HG02884 (cell line): ENCODE results near the gene CCL23.
"Not testable (repeated sequence)": the region's sequence is repeated elsewhere in the genome, so short reads cannot be mapped to it uniquely, and the experiment has no call there.

Source experiments
- ATAC-seq: cut with Tn5 transposase; IDR thresholded peaks from one replicate; pipeline ENCODE4 v1.9.1; 2021; ENCODE audit warnings: mild to moderate bottlenecking, moderate library complexity; ENCODE audit not compliant: unreplicated experiment

CCL23 gene

DNA sequence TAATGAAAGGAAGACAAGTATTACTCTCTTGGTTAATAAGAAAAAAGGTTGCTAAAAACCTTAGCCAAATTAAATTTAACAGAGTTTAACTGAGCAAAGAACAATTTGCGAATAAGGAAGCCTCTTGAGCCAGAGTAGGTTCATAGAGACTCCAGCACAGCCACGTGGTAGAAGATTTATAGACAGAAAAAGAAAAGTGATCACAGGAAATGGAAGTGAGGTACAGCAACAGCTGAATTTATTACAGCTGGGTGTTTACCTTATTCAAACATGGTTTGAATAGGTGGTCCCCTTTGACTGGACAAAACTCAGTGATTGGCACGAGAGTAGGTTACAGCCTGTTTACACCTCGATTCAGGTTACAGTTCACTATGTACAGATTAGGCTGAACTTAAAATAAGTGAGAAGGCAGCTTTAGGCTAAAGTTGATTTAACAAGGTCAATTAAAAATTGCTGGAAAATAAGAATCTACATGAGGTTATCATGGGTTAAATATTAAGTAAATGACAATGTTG is 13.1 kb downstream of the CCL23 start:
- ATAC-seq = no peak

DNA sequence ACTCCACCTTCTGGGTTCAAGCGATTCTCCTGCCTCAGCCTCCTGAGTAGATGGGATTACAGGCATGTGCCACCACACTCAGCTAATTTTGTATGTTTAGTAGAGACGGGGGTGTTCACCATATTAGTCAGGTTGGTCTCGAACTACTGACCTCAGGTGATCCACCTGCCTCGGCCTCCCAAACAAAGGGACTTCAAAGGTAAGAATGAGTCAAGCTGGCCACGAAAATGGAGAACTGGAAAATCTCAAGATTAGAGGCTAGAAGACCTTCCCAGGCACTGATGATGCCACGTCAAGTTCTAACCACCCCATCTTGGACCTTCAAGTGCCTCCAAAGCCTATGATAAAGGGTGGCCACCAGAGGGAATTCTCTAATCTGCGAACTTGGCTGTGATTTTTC is 15.1 kb downstream of the CCL23 start:
- ATAC-seq = no peak

- ATAC-seq = no peak
Observed at GRCh38 chr17:36001862-36002603, 15.7 kb downstream of the CCL23 start.

DNA sequence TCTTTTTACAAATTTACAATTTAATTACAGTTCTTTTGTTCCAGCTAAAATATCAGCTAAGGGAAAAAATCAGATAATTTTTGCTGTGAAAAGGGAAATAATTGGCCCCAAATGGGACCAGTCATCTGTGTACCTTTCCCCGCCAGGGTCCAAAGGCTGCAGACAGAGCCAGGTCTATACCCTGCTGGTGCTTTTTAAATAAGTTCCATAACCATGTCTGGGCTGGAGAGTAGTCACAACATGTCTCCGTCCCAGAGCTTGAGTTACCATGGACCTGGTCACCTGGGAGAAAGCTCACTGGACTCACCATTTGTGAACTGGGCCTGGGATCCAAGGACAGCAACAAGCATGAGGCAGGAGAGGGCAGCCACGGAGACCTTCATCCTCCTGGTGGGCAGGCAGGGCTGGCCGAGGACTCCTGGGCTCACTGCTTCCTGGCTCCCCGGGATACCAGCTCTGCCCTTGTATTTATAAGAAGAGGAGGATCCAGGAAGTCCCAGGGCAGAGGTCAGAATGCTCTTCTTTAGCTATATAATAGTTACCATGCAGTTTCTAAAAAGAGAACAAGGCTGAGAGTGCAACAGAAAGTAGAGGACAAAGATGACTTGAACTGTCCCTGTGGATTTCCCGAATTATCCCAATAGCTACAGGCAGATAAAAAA is 16.5 kb downstream of the CCL23 start, which contains the start of gene CCL15:
Gene CCL15, minus strand, starts transcription at position 444 of the 662 bp plus-strand sequence. Its CDS starts 61 bp downstream, at position 383.
- ATAC-seq = no peak

GRCh38 chr17:36000732-36001109 is 17.1 kb downstream of the CCL23 start:
- ATAC-seq = no peak

DNA sequence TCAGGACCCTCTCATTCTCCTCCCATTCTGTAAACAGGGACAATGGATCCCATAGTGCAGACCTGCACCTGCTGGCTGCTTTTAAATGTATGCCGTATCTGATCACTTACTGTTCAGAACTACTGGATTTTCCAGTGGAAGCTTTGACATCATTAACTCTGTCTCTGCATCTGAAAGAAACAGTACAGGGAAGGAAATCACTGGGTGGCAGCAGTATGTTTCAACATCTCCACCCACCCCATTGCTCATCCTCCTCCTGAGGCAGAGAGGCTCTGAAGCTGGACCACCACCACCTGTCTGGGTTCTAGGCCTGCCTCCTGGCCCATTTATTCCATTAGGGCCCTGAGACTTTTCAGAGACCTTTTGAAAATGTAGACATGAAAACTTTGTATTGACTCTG is 19.0 kb downstream of the CCL23 start:
- ATAC-seq = no peak

DNA sequence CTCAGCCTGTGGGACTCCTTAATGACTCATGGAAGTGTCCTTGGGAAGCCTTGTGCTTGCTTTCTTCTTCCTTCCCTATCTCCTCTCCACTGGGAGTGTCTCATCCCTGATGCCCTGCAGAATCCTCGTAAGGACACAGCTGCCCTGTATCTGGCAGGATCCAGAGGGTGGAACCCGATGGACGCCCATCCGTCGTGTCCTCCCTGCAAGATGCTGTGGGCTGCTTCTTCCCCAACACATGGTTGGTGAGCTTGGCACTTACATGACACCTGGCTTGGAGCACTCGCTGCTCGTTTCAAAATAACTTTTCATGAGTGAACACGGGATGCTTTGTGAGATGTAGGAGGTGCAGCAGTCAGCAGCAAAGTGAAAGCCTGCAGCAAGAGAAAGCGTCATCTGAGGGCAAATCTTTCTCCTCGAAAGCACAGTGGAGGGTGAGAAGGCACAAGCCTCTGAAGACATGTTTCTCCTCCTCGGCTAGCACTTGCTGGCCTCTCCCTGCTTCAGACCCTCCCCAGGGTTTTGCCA is 19.7 kb downstream of the CCL23 start:
- ATAC-seq = no peak

DNA sequence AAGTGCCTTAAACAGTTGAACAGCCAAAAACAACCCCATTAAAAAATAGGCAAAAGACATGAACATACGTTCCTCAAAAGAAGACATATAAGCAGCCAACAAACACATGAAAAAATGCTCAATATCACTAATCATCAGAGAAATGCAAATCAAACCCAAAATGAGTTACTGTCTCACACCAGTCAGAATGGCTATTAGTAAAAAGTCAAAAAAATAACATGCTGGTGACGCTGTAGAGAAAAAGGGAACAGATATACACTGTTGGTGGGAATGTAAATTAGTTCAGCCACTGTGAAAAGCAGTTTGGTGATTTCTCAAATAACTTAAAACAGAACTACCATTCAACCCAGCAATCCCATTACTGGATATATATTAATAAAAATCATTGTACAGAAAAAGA is 22.4 kb downstream of the CCL23 start:
- not testable (repeated sequence) for ATAC-seq

DNA sequence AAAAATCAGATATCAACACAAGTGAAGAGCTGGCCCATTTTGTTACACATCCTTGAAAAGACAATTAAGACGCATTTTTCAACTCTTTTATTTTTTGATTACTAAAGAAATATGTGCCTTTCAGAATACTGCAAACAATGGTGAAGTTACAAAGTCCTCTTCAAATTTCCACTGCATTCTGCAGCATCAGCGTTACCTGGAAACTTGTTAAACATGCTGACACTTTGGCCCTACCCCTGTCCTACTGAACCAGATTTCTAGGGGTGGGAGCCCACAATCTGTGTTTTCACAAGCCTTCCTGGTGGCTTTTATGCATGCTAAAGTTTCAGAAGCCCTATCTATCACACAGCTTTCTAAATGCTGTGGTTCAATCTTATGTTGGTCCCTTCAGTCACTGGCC is 26.7 kb downstream of the CCL23 start:
- ATAC-seq = no peak

GRCh38 chr17:35988164-35988563 is 29.6 kb downstream of the CCL23 start:
- ATAC-seq = no peak

- no peak for ATAC-seq
Observed at GRCh38 chr17:35986643-35987042, 31.1 kb downstream of the CCL23 start, which contains the start of gene CCL14. TSS of gene CCL14 (minus strand) at chr17:35986729. CDS start at chr17:35986649, 80 bp downstream.

DNA sequence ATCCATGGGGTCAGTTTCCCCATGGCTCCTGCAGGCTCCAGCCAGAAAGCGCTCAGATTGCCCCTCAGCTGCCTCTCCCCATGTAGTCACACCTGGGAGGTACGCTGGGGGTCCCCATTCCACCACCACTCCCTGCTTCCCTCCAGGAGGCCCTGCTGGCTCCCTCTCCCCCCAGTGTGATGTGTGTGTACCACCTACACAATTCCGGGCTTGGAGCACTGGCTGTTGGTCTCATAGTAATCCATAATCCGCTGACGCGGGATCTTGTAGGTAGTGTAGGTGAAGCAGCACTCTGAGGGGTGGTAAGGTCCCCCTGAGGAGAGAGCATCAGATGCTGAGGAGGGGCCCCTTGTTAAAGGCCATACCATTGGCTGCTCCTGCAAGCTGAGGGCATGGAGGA is 33.6 kb downstream of the CCL23 start:
- no peak for ATAC-seq

GRCh38 chr17:35982409-35983191 is 35.2 kb downstream of the CCL23 start:
- ATAC-seq = no peak

DNA sequence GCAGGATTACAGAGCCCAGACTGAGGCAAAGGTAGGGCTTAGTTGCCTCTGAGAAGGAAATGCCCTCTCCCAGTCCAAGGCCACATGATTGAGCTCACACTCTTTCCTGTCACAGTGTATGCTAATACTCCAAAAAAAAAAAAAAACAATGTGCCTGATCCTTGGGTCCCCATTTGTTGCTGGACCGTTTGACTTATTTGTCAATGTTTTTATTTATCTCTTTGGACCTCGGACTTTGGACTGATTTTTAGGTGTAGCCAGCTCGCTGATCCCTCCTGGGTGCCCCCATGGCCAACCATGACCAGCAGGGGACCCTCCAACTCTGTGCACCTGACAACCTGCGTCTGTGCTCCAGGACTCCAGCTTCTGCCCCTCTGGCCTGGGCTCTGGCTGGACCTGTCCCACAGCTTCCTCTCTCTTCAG is 35.9 kb downstream of the CCL23 start:
- ATAC-seq = no peak

DNA sequence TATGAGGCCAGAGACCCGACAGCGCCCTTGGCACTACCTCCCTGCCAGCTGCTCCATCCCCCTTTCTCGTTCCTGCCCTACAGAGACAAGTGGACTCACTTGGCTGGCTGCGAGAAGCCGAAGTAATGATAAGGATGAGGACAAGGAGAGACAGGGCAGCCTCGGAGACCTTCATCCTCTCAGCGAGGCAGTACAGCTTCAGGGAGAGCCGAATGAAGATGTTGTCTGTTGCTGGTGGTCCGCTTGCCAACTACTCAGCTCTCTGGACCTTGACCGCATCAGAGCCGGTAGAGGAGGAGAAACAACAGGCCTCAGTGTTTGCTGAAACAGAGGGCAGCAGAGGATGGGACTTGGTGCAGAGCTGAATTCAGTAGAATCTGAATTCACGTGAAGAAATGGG is 36.5 kb downstream of the CCL23 start, which contains the start of gene CCL16:
Gene CCL16, minus strand, starts transcription at position 252 of the 400 bp plus-strand sequence. Its CDS starts 77 bp downstream, at position 175.
- no peak for ATAC-seq

- ATAC-seq = no peak
Observed at GRCh38 chr17:35978346-35978745, 39.4 kb downstream of the CCL23 start.

DNA sequence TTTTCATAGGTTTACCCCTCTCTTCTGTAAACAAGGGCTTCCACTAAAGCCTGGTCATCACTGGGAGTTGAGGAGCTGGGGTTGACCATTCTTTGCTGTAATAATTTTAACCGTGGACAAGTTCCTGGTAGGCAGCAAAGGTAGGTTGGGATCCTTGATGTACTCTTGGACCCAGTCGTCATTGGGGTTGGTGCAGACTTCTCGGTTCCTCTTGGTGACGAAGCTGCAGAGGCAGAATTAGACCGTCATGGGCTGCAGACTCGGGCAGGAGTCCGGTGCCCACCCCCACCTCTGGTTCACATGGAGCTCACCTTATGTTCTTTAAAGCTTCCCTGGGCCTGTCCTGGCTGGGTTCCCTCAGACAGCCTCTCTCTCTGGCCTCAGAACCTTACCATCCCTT is 40.3 kb downstream of the CCL23 start:
- ATAC-seq = no peak

DNA sequence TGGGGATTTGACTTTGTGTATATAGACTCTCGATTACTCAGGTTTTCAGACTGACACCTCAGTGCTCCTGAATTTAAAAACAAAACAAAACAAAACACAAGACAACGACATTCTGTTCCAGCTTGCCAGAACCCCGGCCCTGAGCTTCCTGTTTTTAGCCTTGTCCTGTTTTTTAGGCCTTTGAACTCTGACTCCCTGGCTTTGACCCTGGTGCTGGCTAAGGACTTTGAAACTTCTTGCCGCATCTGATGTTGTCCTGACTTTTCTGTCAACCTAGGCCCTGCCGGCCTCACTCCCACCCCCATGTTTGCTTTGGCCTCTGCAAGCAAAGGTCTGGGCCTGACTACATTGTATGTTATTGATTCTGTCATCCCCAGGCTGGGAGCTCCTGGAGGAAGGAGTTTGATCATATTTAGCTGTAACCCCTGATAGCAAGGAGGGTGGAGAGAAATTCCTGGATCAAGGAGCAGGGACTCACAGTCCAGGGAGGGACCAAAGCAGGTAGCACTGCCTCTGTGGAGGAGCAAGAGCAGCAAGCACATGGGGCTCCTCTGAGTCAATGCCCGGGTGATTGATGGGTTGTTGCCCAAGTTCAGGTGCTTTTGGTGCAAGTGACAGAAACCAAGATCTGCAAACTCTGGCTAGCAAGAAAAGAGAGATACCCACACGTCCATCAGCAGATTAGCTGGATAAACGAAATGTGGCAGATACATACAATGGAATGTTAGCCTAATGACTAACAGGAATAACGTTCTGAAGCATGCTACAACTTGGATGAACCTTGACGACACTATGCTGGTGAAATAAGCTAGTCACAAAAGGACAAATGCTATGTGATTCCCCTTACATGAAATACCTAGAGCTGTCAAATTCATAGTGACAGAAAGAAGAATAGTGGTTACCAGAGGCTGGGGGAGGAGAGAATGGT is 44.2 kb downstream of the CCL23 start:
- ATAC-seq = no peak

GRCh38 chr17:35972945-35973332 is 44.8 kb downstream of the CCL23 start:
- ATAC-seq = no peak

DNA sequence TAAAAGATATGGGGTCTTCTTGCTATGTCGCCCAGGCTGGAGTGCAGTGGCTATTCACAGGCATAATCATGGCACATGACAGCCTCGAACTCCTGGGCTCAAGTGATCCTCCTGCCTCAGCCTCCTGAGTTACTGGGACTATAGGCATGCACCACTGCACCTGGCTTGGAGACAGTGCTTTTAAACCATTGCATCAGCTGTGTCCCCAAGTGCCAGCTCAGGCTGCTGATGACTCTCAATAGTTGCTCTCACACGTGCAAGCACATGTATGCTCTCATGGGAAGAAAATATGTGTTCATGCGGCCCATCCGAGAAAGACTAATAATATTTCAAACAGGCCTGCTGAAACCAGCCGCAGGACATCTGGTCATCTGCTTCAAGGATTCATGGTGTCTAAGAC is 45.2 kb downstream of the CCL23 start:
- no peak for ATAC-seq
